ENCODE data around the gene ANKIB1. TPM values are rescaled to one million over a fixed set of nuclear protein-coding genes. Genes with fewer than 3 reads are reported as not detected.

Gene ANKIB1
- 10 to 100 TPM; 37.0 to 55.1 TPM for total RNA-seq

GRCh38 chr7:92245487-92246359, at the start of gene ANKIB1, which contains the start of gene KRIT1:
TSS of gene ANKIB1 (plus strand) at chr7:92245974. CDS start at chr7:92294979, 49,005 bp downstream.
TSS of gene KRIT1 (minus strand) at chr7:92245914. CDS start at chr7:92242135, 3,779 bp downstream.
- POLR2A ChIA-PET = interaction anchor here (0.6 to 2.6 kb wide), 8 partner anchors 11 to 306 kb away, joined by 3 to 12 read pairs (median 4); partner anchors contain the start of genes CYP51A1, GATAD1, PEX1 and RBM48
- DNase-seq (peak; percentile 93), ATAC-seq (peak; percentile 81)
- H3K4me3 Mint-ChIP-seq = peak within 1 kb of the TSS; percentile 97
- H3K27me3 Mint-ChIP-seq = no peaks in the 10 kb centered on the region
- CTCF ChIA-PET = interaction anchor here (0.6 to 3.4 kb wide), 13 partner anchors 12 to 793 kb away, joined by 3 to 15 read pairs (median 3); partner anchors contain the start of genes GATAD1, PEX1 and RBM48
- intact Hi-C loops (cut with DNase I, micrococcal nuclease) = loop anchor here (1.0 to 10.0 kb wide), 11 partner anchors 67 to 1759 kb away; partner anchors contain the start of genes CYP51A1 (in 2 of the 2), GATAD1 (in 2 of the 2), PEX1 (in 2 of the 2) and RBM48 (in 2 of the 2)
- no peaks in the 10 kb centered on the region for H3K9me3 Mint-ChIP-seq (ENCODE audit: low read depth)
- H3K36me3 Mint-ChIP-seq (ENCODE audit: low read depth) = peaks cover 3% of the 10 kb centered on the region
- H3K27ac Mint-ChIP-seq = peak within 1 kb of the TSS; percentile 98
- H3K4me1 Mint-ChIP-seq = peaks cover 26% of the 10 kb centered on the region

GRCh38 chr7:92200791-92201190, 45.0 kb upstream of the ANKIB1 start:
- intact Hi-C loops (cut with DNase I, micrococcal nuclease) = no loop called here
- ChIA-PET CTCF (interaction anchor here (0.6 to 1.7 kb wide), 2 partner anchors 12 to 21 kb away, joined by 4 to 5 read pairs; partner anchors contain the start of gene LRRD1), POLR2A (no interaction called here)
- no peak for DNase-seq
- Mint-ChIP-seq H3K27me3 (no peaks in the 10 kb centered on the region), H3K4me1 (peaks cover 5% of the 10 kb centered on the region), H3K36me3 (ENCODE audit: low read depth) (peaks cover 41% of the 10 kb centered on the region), H3K27ac (no peak overlapping the region), H3K4me3 (no peak overlapping the region), H3K9me3 (ENCODE audit: low read depth) (no peaks in the 10 kb centered on the region)
- no peak for ATAC-seq

DNA sequence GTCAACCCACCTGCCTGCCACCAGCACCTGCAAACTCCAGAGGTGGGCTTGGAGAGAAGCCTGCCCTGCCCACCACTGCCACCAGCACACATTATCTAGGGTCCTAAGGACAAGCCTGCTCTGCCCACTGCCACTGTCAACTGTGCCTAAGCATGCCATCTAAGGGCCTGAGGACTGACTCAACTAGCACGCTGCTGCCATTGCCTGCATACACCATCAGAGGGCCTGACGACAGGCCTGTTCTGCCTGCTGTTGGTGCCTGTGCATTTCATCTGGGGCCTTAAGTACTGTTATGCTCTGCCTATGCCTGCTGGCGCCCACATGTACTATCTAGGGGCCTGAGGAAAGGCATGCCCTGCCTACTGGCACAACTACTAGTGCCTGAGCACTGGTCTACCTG, 39.8 kb upstream of the ANKIB1 start:
- Mint-ChIP-seq H3K27me3 (no peaks in the 10 kb centered on the region), H3K9me3 (ENCODE audit: low read depth) (peaks cover 18% of the 10 kb centered on the region), H3K4me1 (peaks cover 16% of the 10 kb centered on the region), H3K36me3 (ENCODE audit: low read depth) (peaks cover 67% of the 10 kb centered on the region), H3K4me3 (no peak overlapping the region), H3K27ac (no peak overlapping the region)
- ChIA-PET POLR2A (no interaction called here), CTCF (no interaction called here)
- ATAC-seq = no peak
- intact Hi-C loops (cut with DNase I, micrococcal nuclease) = no loop called here
- no peak for DNase-seq

DNA sequence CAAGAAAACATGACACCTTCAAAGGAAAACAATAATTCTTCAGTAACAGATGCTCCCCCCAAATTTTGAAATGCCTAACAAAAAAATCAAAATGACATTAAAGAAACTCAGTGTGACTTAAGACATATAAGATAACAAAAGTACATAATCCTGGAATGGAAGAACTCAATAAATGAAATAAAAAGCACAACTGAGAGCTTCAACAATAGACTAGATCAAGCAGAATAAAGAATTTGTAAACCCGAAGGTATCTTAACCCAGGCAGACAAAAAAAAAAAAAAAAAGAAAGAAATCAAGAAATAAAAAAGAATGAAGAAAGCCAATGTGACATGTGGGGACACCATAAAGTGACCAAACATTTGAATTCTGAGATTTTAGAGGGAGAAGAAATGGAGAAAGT, 39.1 kb upstream of the ANKIB1 start:
- Mint-ChIP-seq H3K9me3 (ENCODE audit: low read depth) (peaks cover 18% of the 10 kb centered on the region), H3K36me3 (ENCODE audit: low read depth) (peaks cover 70% of the 10 kb centered on the region), H3K4me3 (no peak overlapping the region), H3K27ac (no peak overlapping the region), H3K4me1 (peaks cover 16% of the 10 kb centered on the region), H3K27me3 (no peaks in the 10 kb centered on the region)
- no peak for ATAC-seq
- no peak for DNase-seq
- POLR2A ChIA-PET = interaction anchor here (0.7 kb wide), 1 partner anchor 307 kb away, joined by 5 read pairs; no protein-coding TSS in a partner anchor
- CTCF ChIA-PET = interaction anchor here (0.8 kb wide), 1 partner anchor 77 kb away, joined by 5 read pairs; no protein-coding TSS in a partner anchor
- intact Hi-C loops (cut with DNase I, micrococcal nuclease) = no loop called here

DNA sequence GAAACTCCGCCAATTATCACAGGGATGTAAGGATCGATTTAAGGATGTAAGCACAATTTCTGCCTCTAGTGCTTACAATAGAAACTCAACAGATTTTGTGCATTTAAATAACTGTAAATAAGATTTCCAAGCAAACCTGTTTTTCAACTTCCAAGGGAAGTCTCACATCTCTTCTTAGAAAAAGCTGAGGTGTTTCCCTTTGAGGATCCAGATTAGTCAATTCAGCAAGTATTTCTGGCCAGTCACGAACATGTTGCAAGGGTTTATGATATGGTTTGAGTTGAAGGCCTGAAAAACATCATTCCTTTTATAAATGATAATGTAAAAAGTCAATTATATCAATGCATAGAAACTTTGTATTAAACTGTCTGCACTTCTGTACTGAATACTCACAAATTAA, 24.0 kb upstream of the ANKIB1 start:
- POLR2A ChIA-PET = no interaction called here
- H3K36me3 Mint-ChIP-seq (ENCODE audit: low read depth) = peaks cover 46% of the 10 kb centered on the region
- no peak for DNase-seq

GRCh38 chr7:92226981-92227380, 18.8 kb upstream of the ANKIB1 start:
- intact Hi-C loops (cut with DNase I, micrococcal nuclease) = no loop called here
- Mint-ChIP-seq H3K4me3 (no peak overlapping the region), H3K27ac (no peak overlapping the region), H3K27me3 (no peaks in the 10 kb centered on the region), H3K4me1 (peaks cover 12% of the 10 kb centered on the region), H3K9me3 (ENCODE audit: low read depth) (peaks cover 2% of the 10 kb centered on the region), H3K36me3 (ENCODE audit: low read depth) (peaks cover 52% of the 10 kb centered on the region)
- no peak for DNase-seq
- ChIA-PET CTCF (interaction anchor here (0.6 kb wide), 1 partner anchor 188 kb away, joined by 3 read pairs; no protein-coding TSS in a partner anchor), POLR2A (no interaction called here)
- no peak for ATAC-seq

More for the DNA sequence above, 24.0 kb upstream of the ANKIB1 start:
- Mint-ChIP-seq H3K27me3 (no peaks in the 10 kb centered on the region), H3K27ac (no peak overlapping the region), H3K4me1 (no peaks in the 10 kb centered on the region), H3K4me3 (no peak overlapping the region), H3K9me3 (ENCODE audit: low read depth) (no peaks in the 10 kb centered on the region)
- ATAC-seq = no peak
- CTCF ChIA-PET = interaction anchor here (0.7 to 1.2 kb wide), 2 partner anchors 8 to 187 kb away, joined by 3 to 4 read pairs; no protein-coding TSS in a partner anchor
- intact Hi-C loops (cut with DNase I, micrococcal nuclease) = no loop called here

DNA sequence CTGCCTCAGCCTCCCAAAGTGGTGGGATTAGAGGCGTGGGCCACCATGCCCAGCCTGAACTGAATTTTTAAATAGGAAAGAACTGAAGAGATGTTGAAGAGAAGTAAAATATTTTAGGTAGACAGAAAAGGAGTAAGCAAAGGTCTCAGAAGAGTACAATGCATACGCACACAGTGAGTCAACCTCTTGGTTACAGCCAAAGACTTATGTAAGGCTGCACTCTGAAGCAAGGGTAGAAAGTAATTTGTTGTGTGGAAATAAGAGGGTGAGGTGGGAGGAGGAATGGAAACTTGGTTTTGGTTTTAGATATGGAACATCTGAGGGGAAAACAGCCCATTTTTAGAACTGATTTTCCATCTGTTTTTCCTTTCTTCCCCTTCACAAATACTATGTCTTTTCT, 17.7 kb upstream of the ANKIB1 start:
- no peak overlapping the region for H3K4me3 Mint-ChIP-seq
- ChIA-PET CTCF (interaction anchor here (0.6 kb wide), 1 partner anchor 140 kb away, joined by 3 read pairs; no protein-coding TSS in a partner anchor), POLR2A (no interaction called here)
- peaks cover 2% of the 10 kb centered on the region for H3K9me3 Mint-ChIP-seq (ENCODE audit: low read depth)
- H3K27me3 Mint-ChIP-seq = no peaks in the 10 kb centered on the region
- peak; percentile 51 for ATAC-seq
- H3K27ac Mint-ChIP-seq = no peak overlapping the region
- H3K4me1 Mint-ChIP-seq = peaks cover 12% of the 10 kb centered on the region
- intact Hi-C loops (cut with DNase I, micrococcal nuclease) = no loop called here
- DNase-seq = no peak
- H3K36me3 Mint-ChIP-seq (ENCODE audit: low read depth) = peaks cover 54% of the 10 kb centered on the region

DNA sequence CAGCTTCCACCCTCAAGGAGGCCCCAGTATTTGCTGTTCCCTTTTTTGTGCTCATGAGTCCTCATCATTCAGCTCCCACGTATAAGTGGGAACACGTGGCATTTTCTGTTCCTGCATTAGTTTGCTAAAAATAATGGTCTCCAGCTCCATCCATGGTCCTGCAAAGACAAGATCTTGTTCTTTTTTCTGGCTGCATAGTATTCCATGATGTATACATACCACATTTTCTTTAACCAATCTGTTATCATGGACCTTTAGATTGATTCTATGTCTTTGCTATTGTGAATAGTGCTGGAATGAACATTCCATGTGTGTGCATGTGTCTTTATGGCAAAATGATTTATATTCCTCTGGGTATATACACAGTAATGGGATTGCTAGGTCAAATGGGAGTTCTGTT, 17.0 kb upstream of the ANKIB1 start:
- CTCF ChIA-PET = no interaction called here
- Mint-ChIP-seq H3K4me1 (peaks cover 12% of the 10 kb centered on the region), H3K4me3 (no peak overlapping the region), H3K36me3 (ENCODE audit: low read depth) (peaks cover 59% of the 10 kb centered on the region), H3K9me3 (ENCODE audit: low read depth) (peaks cover 2% of the 10 kb centered on the region), H3K27ac (peak overlapping the region; percentile 52), H3K27me3 (no peaks in the 10 kb centered on the region)
- intact Hi-C loops (cut with DNase I, micrococcal nuclease) = no loop called here
- POLR2A ChIA-PET = no interaction called here
- ATAC-seq = no peak
- DNase-seq = no peak

DNA sequence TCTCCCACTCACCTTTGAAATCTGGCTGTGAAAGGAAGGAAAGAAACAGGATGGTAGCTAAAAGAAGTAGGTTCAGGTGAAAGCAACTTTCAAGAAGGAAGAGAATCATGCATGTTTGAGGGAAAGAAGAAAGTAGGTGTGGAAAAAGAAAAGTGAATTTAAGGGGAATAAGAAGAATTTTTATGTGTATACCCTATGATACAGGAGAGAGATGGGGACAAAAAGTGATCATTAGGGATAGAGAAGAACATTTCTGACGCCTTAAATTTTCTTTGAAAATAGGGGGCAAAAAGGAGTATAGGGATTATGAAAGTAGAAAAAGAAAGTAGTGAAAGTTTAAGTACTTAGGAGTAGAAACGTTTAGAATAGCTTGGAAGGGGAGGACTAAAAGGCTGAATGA, 15.2 kb upstream of the ANKIB1 start:
- Mint-ChIP-seq H3K27ac (no peak overlapping the region), H3K36me3 (ENCODE audit: low read depth) (peaks cover 60% of the 10 kb centered on the region), H3K4me3 (no peak overlapping the region), H3K4me1 (peaks cover 12% of the 10 kb centered on the region), H3K27me3 (no peaks in the 10 kb centered on the region), H3K9me3 (ENCODE audit: low read depth) (peaks cover 2% of the 10 kb centered on the region)
- ChIA-PET POLR2A (no interaction called here), CTCF (interaction anchor here (0.6 to 1.7 kb wide), 7 partner anchors 9 to 231 kb away, joined by 3 to 4 read pairs (median 3); partner anchors contain the start of genes ANKIB1 and KRIT1)
- ATAC-seq (no peak), DNase-seq (no peak)
- intact Hi-C loops (cut with DNase I, micrococcal nuclease) = no loop called here

- Mint-ChIP-seq H3K36me3 (ENCODE audit: low read depth) (peaks cover 10% of the 10 kb centered on the region), H3K27ac (no peak overlapping the region), H3K9me3 (ENCODE audit: low read depth) (no peaks in the 10 kb centered on the region), H3K4me1 (peaks cover 22% of the 10 kb centered on the region), H3K4me3 (no peak overlapping the region), H3K27me3 (no peaks in the 10 kb centered on the region)
- intact Hi-C loops (cut with DNase I, micrococcal nuclease) = loop anchor here in 1 of 2 experiments (10.0 kb wide), 1 partner anchor 1762 kb away; the partner anchor contains the start of gene BET1
- CTCF ChIA-PET = interaction anchor here (1.3 to 3.2 kb wide), 2 partner anchors 19 to 205 kb away, joined by 3 to 9 read pairs; partner anchors contain the start of gene GATAD1
- no peak for ATAC-seq
- no peak for DNase-seq
- POLR2A ChIA-PET = no interaction called here
Observed at GRCh38 chr7:92242972-92243371, 2.8 kb upstream of the ANKIB1 start.

DNA sequence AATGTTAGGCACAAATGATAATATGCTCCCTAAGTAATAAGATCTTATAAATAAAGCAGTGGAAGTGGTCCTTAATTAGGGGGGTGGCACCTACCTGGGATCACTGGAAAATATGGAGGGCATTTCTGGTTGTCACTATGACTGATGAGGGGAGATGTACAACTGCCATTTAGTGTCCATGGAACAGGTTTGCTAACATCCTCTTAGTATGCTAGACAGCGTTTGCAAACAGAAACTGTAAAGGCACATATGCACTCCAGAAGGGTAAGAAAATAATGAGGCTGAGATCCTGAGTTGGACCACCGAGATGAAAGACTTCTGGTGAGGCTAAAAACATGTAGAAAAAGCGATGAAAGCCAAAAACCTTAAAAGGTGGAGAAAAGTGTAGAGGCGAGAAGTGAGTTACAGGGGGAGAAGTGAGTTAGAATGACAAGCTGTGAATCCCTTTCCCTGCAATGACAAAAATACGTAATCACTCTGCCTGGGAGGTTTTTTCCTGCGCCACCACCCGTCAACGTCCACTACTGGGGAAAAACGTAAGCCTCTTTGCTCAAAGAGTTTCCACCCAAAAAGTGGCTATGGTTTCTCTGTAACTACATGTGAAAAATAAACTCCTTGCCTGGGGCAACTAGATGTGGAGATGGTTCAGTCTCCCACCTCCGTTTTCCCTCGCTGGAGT, 827 bp upstream of the ANKIB1 start:
- peak; percentile 10 for ATAC-seq
- H3K4me1 Mint-ChIP-seq = peaks cover 26% of the 10 kb centered on the region

More for the DNA sequence above, 827 bp upstream of the ANKIB1 start:
- peak overlapping the region; percentile 98 for H3K27ac Mint-ChIP-seq
- ChIA-PET POLR2A (interaction anchor here (0.7 to 2.6 kb wide), 5 partner anchors 10 to 304 kb away, joined by 3 to 12 read pairs (median 4); partner anchors contain the start of genes CYP51A1, GATAD1, PEX1 and RBM48), CTCF (interaction anchor here (0.7 to 3.4 kb wide), 7 partner anchors 14 to 365 kb away, joined by 3 to 15 read pairs (median 5); partner anchors contain the start of genes GATAD1, PEX1 and RBM48)
- no peaks in the 10 kb centered on the region for H3K27me3 Mint-ChIP-seq
- peaks cover 3% of the 10 kb centered on the region for H3K36me3 Mint-ChIP-seq (ENCODE audit: low read depth)
- intact Hi-C loops (cut with DNase I, micrococcal nuclease) = loop anchor here (1.0 to 10.0 kb wide), 10 partner anchors 66 to 1760 kb away; partner anchors contain the start of genes CYP51A1 (in 2 of the 2), GATAD1 (in 2 of the 2), BET1 (in 1 of the 2) and LRRD1 (in 1 of the 2)
- peak overlapping the region; percentile 97 for H3K4me3 Mint-ChIP-seq
- H3K9me3 Mint-ChIP-seq (ENCODE audit: low read depth) = no peaks in the 10 kb centered on the region
- DNase-seq = peak; percentile 51

Measured in activated CD4-positive, alpha-beta T cell treated with anti-CD3 and anti-CD28 coated beads for 36 hours (primary cell).